ENCODE measurements around the gene POPDC2. TPM values are rescaled to one million over a fixed set of nuclear protein-coding genes. Genes with fewer than 3 reads are reported as not detected.

The POPDC2 gene
- total RNA-seq, 4 donors from 2014 or later, result 19.7 to 98.2 (median 67.6) TPM

GRCh38 chr3:119675188-119675874 lies 14.9 kb upstream of the POPDC2 start:
- WGBS, 2 donors (ENCODE audit: low coverage in 1 of 2), result 60 to 65% methylated on average over 5 of the region's 5 CpGs
- Histone ChIP-seq H3K36me3 (peaks cover 3 to 47% of the 10 kb centered on the region in 2 donors), H3K4me1 (peaks cover 7 to 34% (median 8%) of the 10 kb centered on the region in 3 donors), H3K27ac (peak overlapping the region; percentile 77 to 99 (median 90)), H3K9me3 (no peaks in the 10 kb centered on the region), H3K4me3 (peak overlapping the region; percentile 10 to 63), H3K27me3 (no peaks in the 10 kb centered on the region)
- ATAC-seq, result no peak
- no peak for TF ChIP-seq POLR2AphosphoS5 (IDR thresholded peaks at IDR 0.05)
- no peak for TF ChIP-seq EP300 (IDR thresholded peaks at IDR 0.05)
- TF ChIP-seq, protein P1, sequence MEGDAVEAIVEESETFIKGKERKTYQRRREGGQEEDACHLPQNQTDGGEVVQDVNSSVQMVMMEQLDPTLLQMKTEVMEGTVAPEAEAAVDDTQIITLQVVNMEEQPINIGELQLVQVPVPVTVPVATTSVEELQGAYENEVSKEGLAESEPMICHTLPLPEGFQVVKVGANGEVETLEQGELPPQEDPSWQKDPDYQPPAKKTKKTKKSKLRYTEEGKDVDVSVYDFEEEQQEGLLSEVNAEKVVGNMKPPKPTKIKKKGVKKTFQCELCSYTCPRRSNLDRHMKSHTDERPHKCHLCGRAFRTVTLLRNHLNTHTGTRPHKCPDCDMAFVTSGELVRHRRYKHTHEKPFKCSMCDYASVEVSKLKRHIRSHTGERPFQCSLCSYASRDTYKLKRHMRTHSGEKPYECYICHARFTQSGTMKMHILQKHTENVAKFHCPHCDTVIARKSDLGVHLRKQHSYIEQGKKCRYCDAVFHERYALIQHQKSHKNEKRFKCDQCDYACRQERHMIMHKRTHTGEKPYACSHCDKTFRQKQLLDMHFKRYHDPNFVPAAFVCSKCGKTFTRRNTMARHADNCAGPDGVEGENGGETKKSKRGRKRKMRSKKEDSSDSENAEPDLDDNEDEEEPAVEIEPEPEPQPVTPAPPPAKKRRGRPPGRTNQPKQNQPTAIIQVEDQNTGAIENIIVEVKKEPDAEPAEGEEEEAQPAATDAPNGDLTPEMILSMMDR (IDR thresholded peaks at IDR 0.05), result no peak
- no peak for TF ChIP-seq POLR2A (IDR thresholded peaks at IDR 0.05)

DNA sequence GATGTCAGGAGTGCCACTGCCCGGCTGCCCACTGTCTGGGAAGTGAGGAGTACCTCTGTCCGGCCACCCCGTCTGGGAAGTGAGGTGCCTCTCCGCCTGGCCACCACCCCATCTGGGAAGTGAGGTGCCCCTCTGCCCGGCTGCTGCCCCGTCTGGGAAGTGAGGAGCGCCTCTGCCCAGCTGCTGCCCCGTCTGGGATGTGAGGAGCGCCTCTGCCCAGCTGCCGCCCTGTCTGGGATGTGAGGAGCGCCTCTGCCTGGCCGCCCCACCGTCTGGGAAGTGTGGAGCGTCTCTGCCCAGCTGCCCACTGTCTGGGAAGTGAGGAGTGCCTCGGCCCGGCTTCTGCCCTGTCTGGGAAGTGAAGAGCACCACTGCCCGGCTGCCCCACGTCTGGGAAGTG lies 13.5 kb upstream of the POPDC2 start:
- H3K4me1 ChIP-seq, result peaks cover 7 to 39% (median 8%) of the 10 kb centered on the region in 3 donors
- peak overlapping the region in 1 of 4 donors; percentile 51 for H3K27ac ChIP-seq
- peaks cover 3 to 58% of the 10 kb centered on the region in 2 donors for H3K36me3 ChIP-seq
- H3K27me3 ChIP-seq, result no peaks in the 10 kb centered on the region
- TF ChIP-seq POLR2AphosphoS5 (IDR thresholded peaks at IDR 0.05) (no peak), POLR2A (IDR thresholded peaks at IDR 0.05) (no peak)
- TF ChIP-seq, protein P1 (IDR thresholded peaks at IDR 0.05), result no peak
- WGBS, 2 donors (ENCODE audit: low coverage in 1 of 2), result 0 to 79% methylated on average over 1 to 3 of the region's 18 CpGs
- H3K4me3 ChIP-seq, result no peak overlapping the region
- ATAC-seq, result no peak
- H3K9me3 ChIP-seq, result no peaks in the 10 kb centered on the region

DNA sequence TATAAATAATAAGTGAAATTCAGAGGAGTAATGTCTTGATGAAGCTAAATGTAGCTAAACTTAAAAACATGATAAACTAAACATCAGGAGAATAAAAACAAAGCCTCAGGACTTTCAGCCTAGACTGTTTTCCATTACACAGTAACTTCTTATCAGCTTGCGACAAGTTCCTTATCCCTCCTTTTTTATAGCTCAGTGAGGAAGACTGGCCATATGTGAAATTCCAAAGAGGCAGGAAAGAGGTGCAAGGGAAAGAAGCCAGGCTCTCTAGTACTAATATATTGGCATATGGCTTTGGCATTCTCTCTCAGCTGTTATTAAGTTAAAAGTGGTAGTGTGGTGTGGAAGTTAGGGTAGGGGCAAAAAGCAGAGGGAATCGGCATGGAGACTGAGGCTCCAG lies 12.4 kb upstream of the POPDC2 start:
- Histone ChIP-seq H3K4me3 (no peak overlapping the region), H3K27me3 (no peaks in the 10 kb centered on the region), H3K9me3 (no peaks in the 10 kb centered on the region), H3K4me1 (peaks cover 7 to 37% (median 8%) of the 10 kb centered on the region in 3 donors), H3K27ac (peak overlapping the region in 2 of 4 donors; percentile 0 to 33), H3K36me3 (peaks cover 3 to 64% of the 10 kb centered on the region in 2 donors)
- 25 to 100% methylated on average over 1 to 2 of the region's 2 CpGs for WGBS, 2 donors (ENCODE audit: low coverage in 1 of 2)
- ATAC-seq, result no peak
- TF ChIP-seq, protein P1 (IDR thresholded peaks at IDR 0.05), result no peak
- no peak for TF ChIP-seq POLR2AphosphoS5 (IDR thresholded peaks at IDR 0.05)
- TF ChIP-seq POLR2A (IDR thresholded peaks at IDR 0.05), result no peak
- no peak for TF ChIP-seq EP300 (IDR thresholded peaks at IDR 0.05)

GRCh38 chr3:119669906-119670570 lies 9.6 kb upstream of the POPDC2 start:
- peaks cover 0 to 17% (median 0%) of the 10 kb centered on the region in 3 donors for H3K4me1 ChIP-seq
- no peaks in the 10 kb centered on the region for H3K27me3 ChIP-seq
- peak overlapping the region; percentile 34 to 54 (median 40) for H3K27ac ChIP-seq
- no peak for ATAC-seq
- peaks cover 3 to 69% of the 10 kb centered on the region in 2 donors for H3K36me3 ChIP-seq
- no peaks in the 10 kb centered on the region for H3K9me3 ChIP-seq
- TF ChIP-seq, protein P1 (IDR thresholded peaks at IDR 0.05), result no peak
- no peak for TF ChIP-seq POLR2AphosphoS5 (IDR thresholded peaks at IDR 0.05)
- TF ChIP-seq POLR2A (IDR thresholded peaks at IDR 0.05), result no peak
- 84 to 85% methylated on average over 5 of the region's 5 CpGs for WGBS, 2 donors (ENCODE audit: low coverage in 1 of 2)
- H3K4me3 ChIP-seq, result no peak overlapping the region
